HT1080 (cell line): Measurements from ENCODE around the gene AHNAK. TPM values are rescaled to one million over a fixed set of nuclear protein-coding genes. Genes with fewer than 3 reads are reported as not detected.

Experiments used
- DNase-seq: peaks from one replicate; pipeline ENCODE4 v3.0.0-alpha.2; 2015; ENCODE audit warnings: low read depth
- total RNA-seq: library from RNA; depleted of rRNA; stranded (reverse); fragments of >200 nt; shearing (Covaris generic); gene quantifications from 2 replicates; pipeline ENCODE4 v1.2.3, GENCODE V29; 2014

The AHNAK gene
- total RNA-seq, 1 experiment from 2014 or later = 193 TPM

DNA sequence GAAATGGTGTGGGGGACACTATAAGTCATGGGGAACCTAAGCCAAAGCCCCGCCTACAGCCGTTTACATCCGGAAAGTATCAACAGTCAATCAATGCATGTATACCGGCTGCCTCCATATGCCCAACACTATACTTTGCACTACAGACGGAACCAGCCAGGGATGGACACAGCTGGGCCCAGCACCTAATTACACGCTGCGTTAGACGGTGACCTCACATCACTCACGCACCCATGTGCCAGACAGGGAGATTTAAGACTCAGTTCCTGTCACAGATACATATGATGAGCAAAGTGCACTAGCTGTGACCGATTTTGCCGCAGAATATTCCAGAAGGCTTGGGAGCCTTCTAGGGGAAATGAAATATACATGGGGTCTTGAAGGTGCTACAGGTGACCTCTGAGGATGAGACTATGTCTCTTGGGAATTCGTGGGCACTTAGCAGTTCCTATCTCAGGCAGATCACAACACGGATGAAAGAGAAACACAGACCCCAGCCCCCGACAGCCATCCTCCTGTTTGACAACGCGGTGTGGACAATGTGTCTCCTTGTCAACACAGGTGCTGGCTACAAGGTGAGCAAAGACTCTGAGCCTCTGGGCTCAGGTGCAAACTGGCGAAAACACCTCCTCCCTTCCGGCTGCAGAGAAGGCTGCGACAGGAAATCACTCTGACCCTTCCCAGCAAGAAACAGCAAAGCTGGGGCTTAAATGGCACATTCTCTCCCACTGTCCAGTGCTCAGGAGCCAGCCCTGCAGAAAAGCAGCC is 8.0 kb downstream of the AHNAK start:
- DNase-seq = no peak

DNA sequence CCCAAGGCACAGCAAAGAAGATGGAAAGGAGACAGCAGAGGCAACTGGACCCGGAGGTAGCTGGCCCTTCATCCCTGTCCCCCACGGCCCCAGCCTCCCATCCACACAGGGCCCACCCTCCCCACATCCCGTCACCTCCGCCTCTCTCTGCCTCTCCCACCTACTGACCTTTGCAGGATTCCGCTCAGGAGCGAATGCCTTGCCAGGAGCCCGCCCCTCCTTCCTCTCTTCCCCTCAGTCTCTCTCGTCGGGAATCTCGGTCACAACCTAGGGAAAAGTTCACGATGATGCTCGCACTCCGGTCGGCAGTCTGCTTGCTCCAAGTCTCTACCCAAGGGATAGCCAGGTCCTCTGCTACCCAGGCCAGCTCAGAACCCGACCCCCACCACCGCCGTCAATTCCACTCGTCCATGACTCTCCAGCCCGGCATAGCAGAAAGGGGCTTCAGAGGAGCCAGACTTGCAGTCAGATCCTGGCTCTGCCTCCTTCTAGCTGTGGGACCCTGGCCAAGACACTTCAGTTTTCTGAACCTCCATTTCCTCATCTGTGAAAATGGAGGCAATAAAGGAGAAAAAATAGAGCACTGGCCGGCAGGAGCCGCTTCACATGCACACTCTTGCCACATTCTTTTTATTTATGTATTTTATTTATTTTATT is 10.2 kb downstream of the AHNAK start:
- DNase-seq = no peak

DNA sequence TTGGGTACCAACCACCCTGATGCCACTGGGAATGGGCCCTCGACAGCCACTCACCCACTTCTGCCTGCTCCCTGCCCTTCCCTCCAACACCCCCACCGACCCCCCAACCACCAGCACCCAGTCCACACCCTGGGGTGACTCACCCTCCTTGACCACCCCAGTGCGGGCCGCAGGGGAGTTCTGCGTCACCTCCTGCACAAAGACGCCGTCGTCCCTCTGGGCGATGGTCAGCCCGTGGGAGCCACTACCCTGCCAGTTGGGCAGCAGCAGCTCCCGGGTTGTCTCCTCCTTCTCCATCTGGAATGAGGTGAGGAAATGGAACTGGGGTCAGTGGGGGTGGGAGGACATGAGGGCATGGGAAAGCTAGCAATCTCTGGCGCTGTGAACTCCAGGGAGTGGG is 10.8 kb downstream of the AHNAK start:
- no peak for DNase-seq

DNA sequence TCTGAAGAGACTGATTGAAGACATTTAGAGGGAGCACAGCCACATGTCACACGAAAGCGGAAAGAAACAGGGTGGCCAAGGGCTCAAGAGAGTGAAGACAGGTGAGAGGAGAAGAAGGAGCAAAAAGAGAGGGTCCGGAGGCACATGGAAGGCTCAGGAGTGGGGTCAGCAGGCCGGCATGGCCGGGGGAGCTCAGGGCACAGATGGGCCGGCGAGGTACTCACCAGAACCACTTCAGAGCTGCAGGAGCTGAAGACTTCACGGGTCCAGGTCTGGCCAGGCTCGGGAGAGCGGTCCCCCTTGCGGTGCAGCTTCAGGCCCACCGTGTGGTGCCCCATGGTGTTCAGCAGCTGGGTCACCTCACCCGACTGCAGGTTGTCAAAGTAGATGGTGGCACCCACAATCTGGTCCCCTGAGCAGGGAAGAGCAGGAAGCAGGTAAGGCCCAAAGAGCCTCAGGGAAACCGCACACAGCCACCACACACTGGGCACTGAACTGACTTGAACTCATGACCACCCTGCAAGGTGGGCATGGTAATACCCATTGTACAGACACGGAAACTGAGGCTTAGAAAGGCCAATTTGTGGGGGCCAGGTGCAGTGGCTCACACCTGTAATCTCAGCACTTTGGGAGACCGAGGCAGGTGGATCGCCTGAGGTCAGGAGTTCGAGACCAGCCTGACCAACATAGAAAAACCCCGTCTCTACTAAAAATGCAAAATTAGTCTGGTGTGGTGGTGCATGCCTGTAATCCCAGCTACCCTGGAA is 11.6 kb downstream of the AHNAK start:
- no peak for DNase-seq

DNA sequence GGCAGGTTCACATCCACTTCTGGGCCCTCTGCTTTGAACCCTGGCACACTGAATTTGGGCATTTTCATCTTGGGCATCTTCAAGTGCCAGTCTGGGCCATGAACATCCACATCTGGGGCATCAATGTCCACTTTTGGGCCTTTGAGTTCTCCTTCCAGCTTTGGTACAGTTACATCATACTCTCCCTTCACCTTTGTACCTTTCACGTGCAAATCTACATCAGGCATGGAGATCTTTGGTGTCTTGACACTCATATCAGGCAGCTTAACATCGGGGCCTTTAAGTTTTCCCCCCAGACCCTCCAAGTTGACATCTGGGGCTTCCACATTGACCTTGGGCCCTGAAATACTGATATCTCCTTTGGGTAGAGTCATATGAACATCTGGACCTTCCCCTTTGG is 14.5 kb downstream of the AHNAK start:
- no peak for DNase-seq

DNA sequence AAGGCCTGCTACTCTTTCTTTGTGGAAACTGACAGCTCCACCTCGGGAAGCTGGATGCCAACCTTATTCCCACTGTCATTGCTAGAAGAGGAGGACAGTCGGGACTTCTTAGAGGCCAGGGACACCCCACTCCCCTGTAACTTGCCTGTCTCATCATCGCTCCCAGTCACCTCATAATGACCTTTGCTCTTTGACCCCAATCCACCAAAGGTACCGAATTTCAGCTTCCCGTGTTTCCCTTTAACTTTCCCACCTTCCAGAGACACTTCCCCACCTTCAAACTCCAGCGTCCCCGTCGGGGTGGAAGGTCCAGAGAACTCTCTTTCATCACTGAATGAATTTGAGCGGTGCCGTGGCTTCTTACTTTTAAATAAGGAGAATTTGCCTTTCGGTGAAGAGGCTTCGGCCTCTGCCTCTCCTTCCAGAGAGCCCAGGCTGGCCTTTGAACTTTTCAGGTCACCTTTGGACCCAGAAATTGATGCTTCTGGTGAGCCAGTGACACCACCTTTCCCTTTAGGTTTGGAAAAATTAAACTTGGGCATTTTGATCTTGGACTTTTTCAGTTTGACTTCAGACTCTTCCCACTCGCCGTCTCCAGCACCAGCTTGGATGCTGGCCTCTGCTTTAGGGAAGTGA is 29.8 kb downstream of the AHNAK start:
- no peak for DNase-seq

DNA sequence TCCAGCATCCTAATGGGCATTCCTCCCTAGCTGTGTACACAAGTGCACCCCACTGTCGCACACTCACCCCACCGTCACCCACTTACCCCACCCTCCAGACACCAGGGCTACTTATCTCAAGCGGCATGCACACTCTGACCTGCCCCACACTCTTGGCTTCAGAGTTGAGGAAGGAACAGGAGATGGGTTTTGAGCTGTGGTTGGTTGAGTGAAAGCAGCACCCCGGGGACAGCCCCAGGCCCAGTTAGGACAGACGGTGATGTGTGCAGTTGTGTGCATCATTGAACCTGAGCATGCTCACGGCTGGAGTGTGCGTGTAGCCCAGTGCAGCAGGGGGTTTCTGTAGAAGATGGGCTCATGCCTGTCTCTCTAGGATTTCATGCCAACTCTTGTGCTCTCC is 32.5 kb downstream of the AHNAK start:
- no peak for DNase-seq

DNA sequence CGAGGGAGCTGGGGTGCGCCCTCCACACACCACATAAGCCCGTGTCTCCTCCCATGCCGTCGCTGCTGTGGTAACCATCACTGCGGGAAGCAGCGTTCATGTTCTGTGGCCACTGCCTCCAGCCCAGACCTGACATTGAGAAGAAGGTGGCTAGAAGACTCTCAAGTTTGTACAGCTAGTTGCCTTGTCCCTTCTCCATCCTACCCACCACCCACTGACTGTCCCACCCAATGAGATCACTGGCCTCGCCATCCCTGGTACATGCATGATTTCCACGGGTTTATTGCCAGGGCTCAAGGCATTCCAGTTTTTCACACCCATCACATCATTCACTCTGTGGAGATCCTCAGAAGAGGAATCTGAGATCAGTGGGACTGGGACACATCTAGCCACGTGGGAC is 33.0 kb downstream of the AHNAK start:
- DNase-seq = no peak

DNA sequence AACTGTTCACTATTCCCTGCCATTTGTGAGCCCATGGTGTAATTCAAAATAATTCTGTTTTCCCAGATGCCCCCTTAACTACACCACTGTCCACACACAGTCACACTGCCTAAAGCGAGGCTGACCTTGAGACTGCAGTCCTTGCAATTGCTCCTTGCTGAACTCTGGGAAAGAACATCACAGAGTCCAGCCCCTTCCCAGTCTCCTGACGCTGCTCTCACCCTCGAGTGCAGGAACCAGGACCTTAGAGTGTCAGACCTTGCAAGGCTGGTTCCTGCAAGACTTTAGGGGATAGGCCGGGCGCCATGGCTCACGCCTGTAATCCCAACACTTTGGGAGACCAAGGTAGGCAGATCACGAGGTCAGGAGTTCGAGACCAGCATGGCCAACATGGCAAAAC is 33.6 kb downstream of the AHNAK start:
- no peak for DNase-seq

DNA sequence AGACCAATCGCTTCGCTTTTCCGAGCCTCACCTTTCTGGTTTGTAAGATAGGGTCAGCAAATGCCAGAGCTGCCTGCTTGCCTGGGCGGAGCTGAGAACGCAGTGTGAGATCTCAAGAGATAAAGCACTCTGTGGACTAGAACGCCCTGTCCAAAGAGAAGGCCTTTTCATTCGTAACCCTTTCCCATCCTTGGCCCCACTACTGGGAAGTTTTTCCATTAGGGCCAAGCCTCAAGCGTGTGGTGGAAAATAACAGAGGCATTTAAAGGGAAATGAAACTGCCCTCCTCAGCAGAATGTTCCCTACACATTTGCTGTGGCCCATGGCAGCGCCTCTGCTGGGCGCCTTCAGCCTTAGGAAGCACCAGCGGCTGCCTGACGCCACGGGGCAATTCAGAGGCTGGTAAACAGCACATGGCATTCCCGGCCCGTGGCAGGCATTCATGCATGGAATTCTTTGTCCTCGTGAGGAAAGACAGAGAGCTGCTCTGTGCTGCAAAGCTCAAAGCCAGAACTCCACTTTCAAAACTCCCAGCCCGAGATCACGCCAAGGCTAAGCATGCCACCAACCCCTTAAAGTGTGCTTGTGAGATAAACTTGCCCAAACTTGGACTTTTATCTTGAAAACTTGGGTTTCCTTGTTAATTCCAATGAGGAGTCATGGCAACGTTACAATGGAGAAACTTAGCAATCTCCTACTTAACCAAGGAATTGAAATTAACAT is 38.1 kb downstream of the AHNAK start:
- DNase-seq = peak; percentile 41

DNA sequence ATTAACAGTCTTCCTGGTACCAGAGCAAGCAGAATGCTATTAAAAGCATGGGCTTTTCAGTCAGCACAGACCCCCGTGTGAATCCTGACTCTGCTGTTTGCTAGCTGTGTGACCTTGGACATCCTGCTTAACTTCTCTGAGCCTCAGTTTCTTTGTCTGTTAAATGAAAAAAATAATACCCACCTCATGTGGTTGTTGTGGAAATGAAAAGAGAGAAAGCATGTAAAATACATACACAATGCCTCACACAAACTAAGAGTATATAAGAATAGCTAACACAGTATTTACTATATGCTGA is 39.5 kb downstream of the AHNAK start:
- DNase-seq = no peak

DNA sequence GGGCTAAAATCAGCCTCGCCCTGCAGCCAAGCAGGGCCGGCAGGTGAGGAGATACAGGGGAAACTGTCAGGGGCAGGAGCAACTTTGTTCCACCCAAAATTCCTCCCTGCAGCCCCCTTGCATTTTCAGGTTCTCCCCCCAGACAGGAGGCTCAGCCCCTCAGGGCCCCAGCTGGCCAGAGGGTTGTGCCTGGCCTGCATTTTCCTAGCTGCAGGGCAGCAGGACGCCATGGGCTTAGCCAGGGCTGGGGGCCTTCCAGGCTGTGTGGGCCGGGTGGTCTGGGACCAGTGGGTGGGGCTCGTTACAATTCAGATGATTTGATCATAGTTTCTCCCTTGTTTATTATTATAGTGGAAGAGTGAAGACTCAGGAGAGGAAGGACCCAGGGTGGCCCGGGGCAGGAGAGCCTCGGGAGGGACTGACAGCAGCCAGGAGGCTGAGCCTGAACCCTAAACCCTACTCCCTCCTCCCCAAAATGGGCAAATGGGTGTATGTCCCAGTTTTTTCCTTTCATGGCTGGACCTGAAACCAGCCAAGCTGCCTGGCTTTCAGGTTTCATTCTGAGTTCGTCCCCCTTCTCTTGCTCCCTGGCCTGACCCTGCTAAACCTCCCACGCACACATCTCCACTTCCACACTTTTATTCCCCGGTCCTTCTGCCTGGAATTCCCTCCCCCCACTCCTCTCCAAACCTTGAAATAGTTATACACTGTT is 40.0 kb downstream of the AHNAK start:
- no peak for DNase-seq

DNA sequence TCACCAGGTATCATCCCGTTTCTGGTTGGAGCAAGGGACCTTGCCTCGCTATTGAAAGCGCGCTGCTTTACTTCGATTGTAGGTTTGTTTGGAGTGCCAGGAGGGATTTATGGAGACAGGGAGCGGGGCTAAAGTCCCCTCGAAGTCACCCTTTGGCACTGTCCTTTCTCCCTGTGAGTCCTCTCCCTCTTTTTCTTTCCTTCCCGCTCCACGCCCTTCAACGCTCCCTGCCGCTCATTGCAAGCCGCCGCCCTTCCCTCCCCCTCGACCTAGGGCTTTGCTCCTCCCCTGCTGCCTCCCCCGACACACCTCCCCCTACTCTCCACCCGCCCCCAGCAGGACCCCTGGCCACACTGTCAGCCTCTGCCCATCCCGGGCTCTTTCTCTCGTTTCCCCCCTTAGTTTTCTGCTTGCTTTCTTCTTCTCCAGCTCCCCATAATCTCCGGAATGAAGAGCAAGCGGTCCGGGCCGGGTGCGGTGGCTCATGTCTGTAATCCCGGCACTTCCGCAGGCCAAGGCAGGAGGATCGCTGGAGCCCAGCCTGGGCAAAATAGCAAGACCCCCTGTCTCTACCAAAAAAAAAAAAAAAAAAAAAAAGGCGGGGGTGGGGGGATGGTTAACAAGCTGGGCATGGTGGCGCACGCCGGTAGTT is 41.0 kb downstream of the AHNAK start:
- DNase-seq = no peak

DNA sequence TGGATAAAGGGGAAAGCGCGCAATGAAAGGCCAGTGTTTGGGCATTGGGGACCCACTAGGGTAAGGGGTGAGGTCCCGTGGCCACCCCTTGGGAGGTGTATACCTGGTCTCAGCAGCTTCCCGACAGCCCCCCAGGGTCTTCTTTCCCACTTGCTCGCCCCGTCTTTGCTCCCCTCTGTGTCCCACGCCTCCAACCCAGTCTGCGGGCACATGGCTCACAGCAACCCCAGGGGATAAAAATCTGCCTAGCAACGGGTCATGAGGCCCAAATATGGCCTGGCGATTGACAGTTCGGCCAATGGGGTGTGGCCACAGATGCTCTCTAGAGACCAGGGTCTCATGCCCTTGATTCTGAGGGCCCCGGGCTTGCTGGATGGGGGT is 41.6 kb downstream of the AHNAK start:
- DNase-seq = no peak

DNA sequence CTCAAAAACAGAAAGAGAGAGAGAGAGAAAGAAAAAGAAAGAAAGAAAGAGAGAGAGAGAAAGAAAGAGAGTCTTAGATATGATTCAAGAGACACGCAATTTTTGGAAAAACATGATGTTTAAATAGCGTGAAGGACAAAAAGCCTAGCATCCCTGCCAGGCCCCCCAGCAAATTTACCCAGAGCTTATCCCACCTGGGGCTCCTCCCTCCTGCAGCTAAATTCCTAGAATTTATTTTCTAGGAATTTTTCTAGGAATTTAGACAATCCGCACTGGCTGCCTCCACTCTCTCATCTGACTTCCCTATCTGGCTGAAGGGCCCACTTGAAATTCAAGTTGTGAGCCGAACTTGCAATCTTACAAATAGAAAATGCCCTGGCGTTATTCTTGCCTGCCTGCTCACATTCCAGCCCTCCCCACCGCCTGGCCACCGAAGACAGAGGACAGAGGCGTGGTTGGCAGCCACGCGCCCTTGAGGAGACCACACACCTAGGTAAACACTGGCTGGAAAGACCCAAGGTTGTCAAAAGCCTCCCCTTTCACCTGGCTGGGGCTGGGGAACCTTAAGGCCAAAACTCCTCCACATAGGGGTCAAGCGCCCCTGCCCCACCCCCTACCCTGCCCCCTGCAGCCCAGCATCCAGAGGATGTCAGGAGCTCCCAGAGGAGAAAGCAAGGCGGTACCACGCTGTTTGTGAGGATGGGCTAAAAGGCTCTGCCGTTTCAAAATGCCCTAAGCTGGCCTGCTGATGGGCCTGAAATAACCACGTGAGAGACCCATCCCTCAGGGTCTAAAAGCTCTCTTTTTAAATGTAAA is 42.2 kb downstream of the AHNAK start:
- no peak for DNase-seq

DNA sequence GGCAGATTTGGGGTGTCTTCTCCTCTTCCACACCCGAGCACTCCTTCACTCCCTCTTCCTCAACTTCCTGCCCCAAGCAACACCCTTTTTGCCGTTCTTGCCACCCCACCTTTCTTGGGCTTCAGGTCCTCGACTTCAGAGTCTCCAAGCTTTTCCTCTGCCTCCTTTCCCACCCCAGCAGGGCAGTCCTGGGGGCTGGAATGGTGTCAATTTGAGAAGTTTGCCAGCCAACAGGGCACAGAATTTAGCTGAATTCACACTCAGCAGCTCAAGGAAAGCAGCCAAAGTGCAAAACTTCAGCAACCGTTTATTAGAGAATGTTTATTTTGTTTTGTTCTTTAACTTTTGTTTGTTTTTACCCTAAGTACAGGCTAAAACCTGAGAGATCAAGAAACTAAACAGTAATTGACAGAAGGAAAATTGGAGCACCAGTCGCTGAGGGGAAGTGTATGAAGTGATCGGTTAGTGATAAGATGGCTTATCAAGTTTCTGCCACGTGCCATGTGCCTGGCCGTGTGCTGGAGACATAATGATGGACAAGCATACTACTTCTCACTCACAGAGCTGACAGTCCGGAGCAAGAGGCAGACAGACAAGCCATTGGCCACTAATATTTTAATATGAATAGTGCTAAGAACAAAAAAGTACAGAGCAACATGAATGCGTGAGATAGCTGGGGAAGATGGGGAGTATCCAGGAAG is 44.4 kb downstream of the AHNAK start:
- DNase-seq = no peak

DNA sequence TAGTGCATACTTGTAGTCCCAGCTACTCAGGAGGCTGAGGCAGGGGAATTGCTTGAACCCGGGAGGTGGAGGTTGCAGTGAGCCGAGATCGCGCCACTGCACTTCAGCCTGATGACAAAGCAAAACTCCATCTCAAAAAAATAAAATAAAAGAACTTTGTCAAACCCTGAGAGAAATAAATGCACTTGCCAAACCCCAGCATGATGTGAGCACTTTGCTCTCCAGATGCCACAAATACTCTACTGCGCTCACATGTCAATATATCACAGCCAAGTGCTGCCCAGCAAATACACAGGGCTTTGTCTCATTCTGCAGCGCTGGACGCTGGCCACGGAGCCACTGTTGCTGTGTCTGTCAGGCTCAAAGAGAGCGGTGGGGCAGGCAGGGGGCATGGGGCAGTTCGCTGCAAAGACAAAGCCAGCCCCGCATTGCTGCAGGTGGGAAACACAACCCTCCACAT is 45.1 kb downstream of the AHNAK start:
- DNase-seq = no peak

DNA sequence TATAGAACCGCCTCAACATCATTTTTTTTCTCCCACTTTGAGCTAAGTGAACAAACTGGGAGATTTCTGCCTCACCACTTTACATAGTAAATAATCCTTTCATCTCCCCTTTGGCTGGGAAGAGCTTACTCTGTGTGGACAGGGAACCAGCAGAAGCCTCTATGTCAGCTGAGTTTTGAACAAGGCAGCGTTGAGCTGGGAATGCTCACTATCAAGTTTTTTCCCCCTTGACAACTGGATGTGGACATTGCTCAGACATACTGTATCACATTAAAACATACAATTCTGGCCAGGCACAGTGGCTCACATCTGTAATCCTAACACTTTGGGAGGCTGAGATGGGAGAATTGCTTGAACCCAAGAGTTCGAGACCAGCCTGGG is 46.0 kb downstream of the AHNAK start:
- no peak for DNase-seq
